ENCODE results near the gene BAIAP2L2.
"Not testable (repeated sequence)": the region's sequence is repeated elsewhere in the genome, so short reads cannot be mapped to it uniquely, and the experiment has no call there.

DNA sequence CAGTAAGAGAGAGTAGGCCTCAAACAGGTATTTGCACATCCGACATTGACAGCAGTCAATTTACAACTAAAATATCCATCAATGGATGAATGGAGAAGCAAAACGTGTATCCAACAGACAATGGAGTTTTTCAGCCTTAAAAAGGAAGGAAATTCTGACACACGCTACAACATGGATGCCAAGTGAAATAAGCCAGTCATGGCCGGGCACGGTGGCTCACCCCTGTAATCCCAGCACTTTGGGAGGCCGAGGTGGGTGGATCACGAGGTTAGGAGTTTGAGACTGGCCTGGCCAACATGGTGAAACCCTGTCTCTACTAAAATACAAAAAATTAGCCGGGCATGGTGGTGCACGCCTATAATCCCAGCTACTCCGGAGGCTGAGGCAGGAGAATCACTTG lies 7.1 kb upstream of the BAIAP2L2 start:
- not testable (repeated sequence) for TF ChIP-seq CTCF, POLR2A (IDR thresholded peaks at IDR 0.05)
